Activated B cell treated with CpG ODN at 0.5 μM for 24 hours (primary cell): ENCODE results near the gene CCDC33. TPM values are rescaled to one million over a fixed set of nuclear protein-coding genes. Genes with fewer than 3 reads are reported as not detected.

ENCODE experiments used
- ATAC-seq: fragments of 200-7000 bp; cut with Tn5 transposase; one replicate; pipeline ENCODE4 v1.10.0; 2021; ENCODE audit warnings: low read depth, mild to moderate bottlenecking, moderate library complexity
- CTCF ChIA-PET: fragments of 350-600 bp; sonication (Branson Sonifier 250); formaldehyde crosslinking; loops from one replicate; lab custom pipeline; 2021; ENCODE audit warnings: antibody characterized with exemption; lab: Charles Lee
- POLR2A ChIA-PET: fragments of 350-600 bp; sonication (Branson Sonifier 250); formaldehyde crosslinking; loops from one replicate; lab custom pipeline; 2021; ENCODE audit warnings: antibody characterized with exemption; lab: Charles Lee
- DNase-seq: peaks from one replicate; pipeline ENCODE4 v3.0.0; 2022
- H3K27ac Mint-ChIP-seq: one replicate; pipeline ENCODE4 v1.8.0; 2020; ENCODE audit warnings: mixed read lengths
- H3K27me3 Mint-ChIP-seq: one replicate; pipeline ENCODE4 v1.8.0; 2021; ENCODE audit warnings: mixed read lengths
- H3K36me3 Mint-ChIP-seq: one replicate; pipeline ENCODE4 v1.8.0; 2021; ENCODE audit warnings: low read depth, mixed read lengths
- H3K4me1 Mint-ChIP-seq: one replicate; pipeline ENCODE4 v1.8.0; 2021; ENCODE audit warnings: mixed read lengths
- H3K4me3 Mint-ChIP-seq: one replicate; pipeline ENCODE4 v1.8.0; 2020; ENCODE audit warnings: mild to moderate bottlenecking, mixed read lengths
- H3K9me3 Mint-ChIP-seq: one replicate; pipeline ENCODE4 v1.8.0; 2020; ENCODE audit warnings: mixed read lengths
- CTCF ChIP-seq: fragments of 200-600 bp; IDR thresholded peaks from one replicate; pipeline ENCODE4 v1.8.0; 2022; ENCODE audit warnings: antibody characterized with exemption, mild to moderate bottlenecking
- intact Hi-C: fragments of 100-400 bp; cut with micrococcal nuclease; formaldehyde crosslinking; loops from one replicate; pipeline ENCODE4 v1.15.1; 2024
- total RNA-seq: library from RNA; stranded (reverse); gene quantifications from 2 replicates; pipeline ENCODE4 v1.2.3, GENCODE V29; 2022

Gene CCDC33
- total RNA-seq, 1 donor from 2014 or later, result not detected

GRCh38 chr15:74373056-74373650 lies 137.0 kb downstream of the CCDC33 start:
- ChIA-PET CTCF (interaction anchor here (1.0 to 8.0 kb wide), 10 partner anchors 9 to 584 kb away, joined by 3 to 77 read pairs (median 5); partner anchors contain the start of gene RPP25), POLR2A (interaction anchor here (0.6 kb wide), 2 partner anchors 61 to 396 kb away, joined by 7 to 8 read pairs; partner anchors contain the start of gene SEMA7A)
- Mint-ChIP-seq H3K36me3 (no peaks in the 10 kb centered on the region), H3K4me1 (peaks cover 24% of the 10 kb centered on the region), H3K27me3 (peaks cover 15% of the 10 kb centered on the region), H3K9me3 (no peaks in the 10 kb centered on the region), H3K4me3 (peak overlapping the region; percentile 81), H3K27ac (no peak overlapping the region)
- no peak for TF ChIP-seq CTCF
- intact Hi-C loops, result loop anchor here (1.0 to 5.0 kb wide), 3 partner anchors 259 to 579 kb away; no protein-coding TSS in a partner anchor
- ATAC-seq (no peak), DNase-seq (no peak)

- ATAC-seq (peak; percentile 94), DNase-seq (peak; percentile 89)
- CTCF ChIA-PET, result interaction anchor here (1.0 to 12.5 kb wide), 15 partner anchors 7 to 642 kb away, joined by 3 to 403 read pairs (median 5); partner anchors contain the start of genes RPP25, SEMA7A and UBL7
- POLR2A ChIA-PET, result interaction anchor here (0.6 to 1.0 kb wide), 4 partner anchors 10 to 168 kb away, joined by 3 to 10 read pairs (median 4); partner anchors contain the start of genes SEMA7A and UBL7
- no peaks in the 10 kb centered on the region for H3K36me3 Mint-ChIP-seq
- peak overlapping the region; percentile 12 for H3K27ac Mint-ChIP-seq
- peaks cover 9% of the 10 kb centered on the region for H3K27me3 Mint-ChIP-seq
- intact Hi-C loops, result loop anchor here (1.0 to 5.0 kb wide), 8 partner anchors 8 to 578 kb away; partner anchors contain the start of gene UBL7
- peaks cover 29% of the 10 kb centered on the region for H3K4me1 Mint-ChIP-seq
- H3K4me3 Mint-ChIP-seq, result peak overlapping the region; percentile 81
- peak; percentile 32 for TF ChIP-seq CTCF
- no peaks in the 10 kb centered on the region for H3K9me3 Mint-ChIP-seq
Measured at GRCh38 chr15:74373731-74374647, 137.9 kb downstream of the CCDC33 start.

GRCh38 chr15:74374648-74375302 lies 138.6 kb downstream of the CCDC33 start:
- ATAC-seq, result peak; percentile 0
- CTCF ChIA-PET, result interaction anchor here (0.6 to 12.5 kb wide), 11 partner anchors 8 to 641 kb away, joined by 3 to 403 read pairs (median 5); partner anchors contain the start of genes SEMA7A and UBL7
- no peak for TF ChIP-seq CTCF
- Mint-ChIP-seq H3K4me1 (peaks cover 36% of the 10 kb centered on the region), H3K27ac (peak overlapping the region; percentile 1), H3K4me3 (peak overlapping the region; percentile 81), H3K27me3 (peaks cover 6% of the 10 kb centered on the region), H3K36me3 (no peaks in the 10 kb centered on the region), H3K9me3 (no peaks in the 10 kb centered on the region)
- POLR2A ChIA-PET, result interaction anchor here (0.6 to 1.5 kb wide), 5 partner anchors 9 to 167 kb away, joined by 3 to 10 read pairs (median 3); partner anchors contain the start of genes ARID3B, SEMA7A and UBL7
- no peak for DNase-seq
- intact Hi-C loops, result loop anchor here (1.0 to 5.0 kb wide), 7 partner anchors 8 to 578 kb away; partner anchors contain the start of gene UBL7

GRCh38 chr15:74375303-74375693 lies 139.2 kb downstream of the CCDC33 start:
- Mint-ChIP-seq H3K4me1 (peaks cover 36% of the 10 kb centered on the region), H3K36me3 (no peaks in the 10 kb centered on the region), H3K4me3 (peak overlapping the region; percentile 81), H3K27ac (peak overlapping the region; percentile 1), H3K9me3 (no peaks in the 10 kb centered on the region), H3K27me3 (peaks cover 3% of the 10 kb centered on the region)
- peak; percentile 64 for DNase-seq
- ChIA-PET CTCF (interaction anchor here (0.6 to 12.5 kb wide), 12 partner anchors 9 to 396 kb away, joined by 3 to 403 read pairs (median 6); partner anchors contain the start of genes SEMA7A and UBL7), POLR2A (interaction anchor here (0.6 to 1.5 kb wide), 10 partner anchors 9 to 319 kb away, joined by 3 to 6 read pairs (median 3); partner anchors contain the start of genes ARID3B and UBL7)
- peak; percentile 47 for ATAC-seq
- intact Hi-C loops, result loop anchor here (1.0 kb wide), 1 partner anchor 63 kb away; no protein-coding TSS in a partner anchor
- no peak for TF ChIP-seq CTCF
